ENCODE measurements around the gene SMIM30. TPM values are rescaled to one million over a fixed set of nuclear protein-coding genes. Genes with fewer than 3 reads are reported as not detected.

SMIM30 gene
- total RNA-seq, 1 experiment from 2014 or later: 28.9 TPM

DNA sequence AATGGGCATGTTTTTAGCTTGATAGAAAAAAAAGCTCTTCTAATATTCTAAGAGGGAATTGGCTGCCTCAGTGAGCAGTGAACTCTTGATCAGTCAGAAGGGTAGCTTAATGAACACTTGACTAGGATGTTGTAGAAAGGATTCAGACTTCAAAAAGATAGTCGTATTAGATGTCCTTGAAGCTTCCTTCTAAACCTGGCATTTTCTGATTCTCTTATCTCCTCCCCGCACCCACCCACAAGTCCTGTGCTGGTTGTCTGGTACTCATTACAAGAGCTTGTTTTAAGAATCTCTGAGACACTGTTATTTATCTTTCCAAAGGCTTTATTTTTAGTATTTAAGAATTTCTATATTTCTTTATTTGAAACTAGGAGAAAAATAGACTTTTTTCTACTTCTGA, 7.4 kb upstream of the SMIM30 start:
- no peaks in the 10 kb centered on the region for H3K9me2 ChIP-seq (replicated peaks; ENCODE audit: low read length)
- H3K4me3 ChIP-seq (ENCODE audit: low read length): no peak overlapping the region
- H3K79me2 ChIP-seq (ENCODE audit: low read length): no peaks in the 10 kb centered on the region
- no peaks in the 10 kb centered on the region for H4K20me1 ChIP-seq (ENCODE audit: low read length)
- no peak overlapping the region for H2AFZ ChIP-seq (ENCODE audit: low read length)
- DNase-seq (no peak), ATAC-seq (no peak)
- H3K27ac ChIP-seq (ENCODE audit: low read length): no peak overlapping the region
- no peak overlapping the region for H3K9ac ChIP-seq (ENCODE audit: low read length)
- H3K27me3 ChIP-seq (ENCODE audit: low read length): no peaks in the 10 kb centered on the region; the same call in 1 of the 2 replicates
- no peaks in the 10 kb centered on the region for H3F3A ChIP-seq (ENCODE audit: low read length, unreplicated experiment)
- no TSS peak for BruUV-seq (replicated peaks)
- TF ChIP-seq, protein P1, sequence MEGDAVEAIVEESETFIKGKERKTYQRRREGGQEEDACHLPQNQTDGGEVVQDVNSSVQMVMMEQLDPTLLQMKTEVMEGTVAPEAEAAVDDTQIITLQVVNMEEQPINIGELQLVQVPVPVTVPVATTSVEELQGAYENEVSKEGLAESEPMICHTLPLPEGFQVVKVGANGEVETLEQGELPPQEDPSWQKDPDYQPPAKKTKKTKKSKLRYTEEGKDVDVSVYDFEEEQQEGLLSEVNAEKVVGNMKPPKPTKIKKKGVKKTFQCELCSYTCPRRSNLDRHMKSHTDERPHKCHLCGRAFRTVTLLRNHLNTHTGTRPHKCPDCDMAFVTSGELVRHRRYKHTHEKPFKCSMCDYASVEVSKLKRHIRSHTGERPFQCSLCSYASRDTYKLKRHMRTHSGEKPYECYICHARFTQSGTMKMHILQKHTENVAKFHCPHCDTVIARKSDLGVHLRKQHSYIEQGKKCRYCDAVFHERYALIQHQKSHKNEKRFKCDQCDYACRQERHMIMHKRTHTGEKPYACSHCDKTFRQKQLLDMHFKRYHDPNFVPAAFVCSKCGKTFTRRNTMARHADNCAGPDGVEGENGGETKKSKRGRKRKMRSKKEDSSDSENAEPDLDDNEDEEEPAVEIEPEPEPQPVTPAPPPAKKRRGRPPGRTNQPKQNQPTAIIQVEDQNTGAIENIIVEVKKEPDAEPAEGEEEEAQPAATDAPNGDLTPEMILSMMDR (conservative IDR thresholded peaks at IDR 0.05; ENCODE audit: low read depth, low read length): no peak
- TF ChIP-seq EZH2phosphoT487 (IDR thresholded peaks at IDR 0.05; ENCODE audit: borderline replicate concordance, low read length): no peak
- TF ChIP-seq EZH2 (IDR thresholded peaks at IDR 0.05; ENCODE audit: low read length, unreplicated experiment): no peak
- H3K36me3 ChIP-seq (ENCODE audit: low read depth, low read length): no peaks in the 10 kb centered on the region
- POLR2A ChIA-PET (ENCODE audit: unreplicated experiment): no interaction called here
- no peaks in the 10 kb centered on the region for H3K9me3 ChIP-seq (ENCODE audit: low read length)
- CTCF ChIA-PET: interaction anchor here (0.6 kb wide), 1 partner anchor 695 kb away, joined by 4 read pairs; no protein-coding TSS in a partner anchor
- H3K4me1 ChIP-seq (ENCODE audit: insufficient read depth, low read length): no peaks in the 10 kb centered on the region
- H3K4me2 ChIP-seq (ENCODE audit: low read length): no peak overlapping the region
- intact Hi-C loops (cut with micrococcal nuclease): no loop called here

DNA sequence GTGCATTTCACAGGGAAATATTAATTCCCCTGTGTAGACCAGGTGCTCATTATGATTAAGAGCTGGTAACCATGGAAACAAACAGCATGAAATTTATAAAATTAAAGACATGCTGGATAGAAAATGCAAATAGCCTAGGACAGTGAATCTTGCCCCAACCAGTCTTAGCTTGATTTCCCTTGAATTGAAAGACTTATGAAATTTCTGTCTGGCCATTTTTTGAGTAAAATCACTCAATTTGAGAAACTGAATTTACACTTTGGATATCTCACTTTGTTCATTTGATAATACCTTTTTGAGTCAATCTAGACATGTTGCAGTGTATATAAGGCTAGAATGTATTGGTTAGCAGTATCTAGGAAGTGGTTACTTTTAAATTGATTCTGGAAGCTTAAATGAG, 4.4 kb upstream of the SMIM30 start:
- H3K36me3 ChIP-seq (ENCODE audit: low read depth, low read length): no peaks in the 10 kb centered on the region
- ATAC-seq: no peak
- POLR2A ChIA-PET (ENCODE audit: unreplicated experiment): no interaction called here
- no peaks in the 10 kb centered on the region; the same call in 1 of the 2 replicates for H3K27me3 ChIP-seq (ENCODE audit: low read length)
- H3K4me1 ChIP-seq (ENCODE audit: insufficient read depth, low read length): peaks cover 4% of the 10 kb centered on the region; the same call in 1 of the 2 replicates
- H2AFZ ChIP-seq (ENCODE audit: low read length): no peak overlapping the region
- H3K9me3 ChIP-seq (ENCODE audit: low read length): no peaks in the 10 kb centered on the region
- DNase-seq: no peak
- no peaks in the 10 kb centered on the region for H3K9me2 ChIP-seq (replicated peaks; ENCODE audit: low read length)
- H3K4me2 ChIP-seq (ENCODE audit: low read length): no peak overlapping the region
- CTCF ChIA-PET: no interaction called here
- H3K4me3 ChIP-seq (ENCODE audit: low read length): no peak overlapping the region
- intact Hi-C loops (cut with micrococcal nuclease): no loop called here
- H4K20me1 ChIP-seq (ENCODE audit: low read length): no peaks in the 10 kb centered on the region
- TF ChIP-seq EZH2 (IDR thresholded peaks at IDR 0.05; ENCODE audit: low read length, unreplicated experiment) (no peak), EZH2phosphoT487 (IDR thresholded peaks at IDR 0.05; ENCODE audit: borderline replicate concordance, low read length) (no peak)
- TF ChIP-seq, protein P1 (conservative IDR thresholded peaks at IDR 0.05; ENCODE audit: low read depth, low read length): no peak
- no peaks in the 10 kb centered on the region for H3F3A ChIP-seq (ENCODE audit: low read length, unreplicated experiment)
- H3K27ac ChIP-seq (ENCODE audit: low read length): no peak overlapping the region
- H3K79me2 ChIP-seq (ENCODE audit: low read length): no peaks in the 10 kb centered on the region
- H3K9ac ChIP-seq (ENCODE audit: low read length): no peak overlapping the region
- BruUV-seq (replicated peaks): no TSS peak

DNA sequence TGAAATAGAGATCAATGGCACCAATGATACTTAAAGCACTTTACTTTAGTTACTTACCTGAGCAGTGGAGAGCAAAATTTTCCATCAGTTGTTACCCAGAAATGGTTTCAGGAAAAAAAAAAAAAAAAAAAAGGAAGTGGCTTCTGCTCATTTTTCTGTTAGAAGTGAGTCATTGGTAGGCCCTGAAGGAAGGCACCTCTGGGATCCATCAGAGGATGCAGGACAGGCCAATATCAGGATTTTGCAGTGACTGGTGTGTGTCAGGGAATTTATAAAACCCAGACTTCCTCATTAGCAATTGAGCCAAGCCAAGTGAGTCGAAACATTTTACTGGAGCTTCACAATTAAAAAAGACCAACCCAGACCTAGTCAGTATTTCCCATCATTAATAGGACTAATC, 2.3 kb upstream of the SMIM30 start:
- peaks cover 4% of the 10 kb centered on the region; the same call in 1 of the 2 replicates for H3K4me1 ChIP-seq (ENCODE audit: insufficient read depth, low read length)
- H3K9me3 ChIP-seq (ENCODE audit: low read length): no peaks in the 10 kb centered on the region
- intact Hi-C loops (cut with micrococcal nuclease): no loop called here
- no peak overlapping the region for H3K27ac ChIP-seq (ENCODE audit: low read length)
- no peaks in the 10 kb centered on the region; the same call in 1 of the 2 replicates for H3K27me3 ChIP-seq (ENCODE audit: low read length)
- H3F3A ChIP-seq (ENCODE audit: low read length, unreplicated experiment): no peaks in the 10 kb centered on the region
- TF ChIP-seq, protein P1 (conservative IDR thresholded peaks at IDR 0.05; ENCODE audit: low read depth, low read length): no peak
- no peak for TF ChIP-seq EZH2 (IDR thresholded peaks at IDR 0.05; ENCODE audit: low read length, unreplicated experiment)
- TF ChIP-seq EZH2phosphoT487 (IDR thresholded peaks at IDR 0.05; ENCODE audit: borderline replicate concordance, low read length): no peak
- no peak overlapping the region for H3K4me2 ChIP-seq (ENCODE audit: low read length)
- no peak overlapping the region for H3K4me3 ChIP-seq (ENCODE audit: low read length)
- CTCF ChIA-PET: no interaction called here
- no peak for DNase-seq
- no peaks in the 10 kb centered on the region for H3K79me2 ChIP-seq (ENCODE audit: low read length)
- H3K9me2 ChIP-seq (replicated peaks; ENCODE audit: low read length): no peaks in the 10 kb centered on the region
- POLR2A ChIA-PET (ENCODE audit: unreplicated experiment): no interaction called here
- ATAC-seq: no peak
- H2AFZ ChIP-seq (ENCODE audit: low read length): no peak overlapping the region
- H3K9ac ChIP-seq (ENCODE audit: low read length): no peak overlapping the region
- no TSS peak for BruUV-seq (replicated peaks)
- no peaks in the 10 kb centered on the region for H4K20me1 ChIP-seq (ENCODE audit: low read length)
- H3K36me3 ChIP-seq (ENCODE audit: low read depth, low read length): no peaks in the 10 kb centered on the region

All from PC-3 (cell line).